Measurements from ENCODE around the gene GRIP2.

The GRIP2 gene

GRCh38 chr3:14441920-14442300 lies 98.2 kb downstream of the GRIP2 start:
- peak overlapping the region; percentile 23 for H3K27ac ChIP-seq
- no peak for TF ChIP-seq CTCF (conservative IDR thresholded peaks at IDR 0.05; ENCODE audit: low read depth)
- ChIA-PET CTCF (no interaction called here), POLR2A (ENCODE audit: low non-redundant PET) (no interaction called here)
- DNase-seq (ENCODE audit: low spot score) = no peak

- no peak for DNase-seq (ENCODE audit: low spot score)
- H3K27ac ChIP-seq = peak overlapping the region; percentile 23
- POLR2A ChIA-PET (ENCODE audit: low non-redundant PET) = no interaction called here
- TF ChIP-seq CTCF (conservative IDR thresholded peaks at IDR 0.05; ENCODE audit: low read depth) = no peak
- CTCF ChIA-PET = no interaction called here
Measured at GRCh38 chr3:14441240-14441919, 98.8 kb downstream of the GRIP2 start.

- no peak for TF ChIP-seq CTCF (conservative IDR thresholded peaks at IDR 0.05; ENCODE audit: low read depth)
- no peak for DNase-seq (ENCODE audit: low spot score)
- no peak overlapping the region; the same call in 1 of the 2 replicates for H3K27ac ChIP-seq
- ChIA-PET CTCF (no interaction called here), POLR2A (ENCODE audit: low non-redundant PET) (no interaction called here)
Measured at GRCh38 chr3:14440531-14441239, 99.5 kb downstream of the GRIP2 start.

- ChIA-PET CTCF (no interaction called here), POLR2A (ENCODE audit: low non-redundant PET) (no interaction called here)
- DNase-seq (ENCODE audit: low spot score) = no peak
- TF ChIP-seq CTCF (conservative IDR thresholded peaks at IDR 0.05; ENCODE audit: low read depth) = no peak
- H3K27ac ChIP-seq = no peak overlapping the region
Measured at GRCh38 chr3:14440168-14440518, 100.0 kb downstream of the GRIP2 start.

GRCh38 chr3:14439501-14440167 lies 100.5 kb downstream of the GRIP2 start:
- CTCF ChIA-PET = no interaction called here
- POLR2A ChIA-PET (ENCODE audit: low non-redundant PET) = no interaction called here
- TF ChIP-seq CTCF (conservative IDR thresholded peaks at IDR 0.05; ENCODE audit: low read depth) = no peak
- H3K27ac ChIP-seq = peak overlapping the region; percentile 4; the same call in 1 of the 2 replicates
- DNase-seq (ENCODE audit: low spot score) = no peak
